T-helper 1 cell (primary cell): ENCODE data around the gene HOXA6.

Experiments used
- DNase-seq, 5 donors: peaks; one replicate each; pipeline ENCODE4 v3.0.0-alpha.2; 2012 to 2020

Gene HOXA6

GRCh38 chr7:27121684-27122076 is 25.9 kb downstream of the HOXA6 start:
- no peak for DNase-seq

- no peak for DNase-seq
Observed at GRCh38 chr7:27119412-27119911, 28.1 kb downstream of the HOXA6 start.

- no peak for DNase-seq
Observed at GRCh38 chr7:27118580-27118979, 29.0 kb downstream of the HOXA6 start.

GRCh38 chr7:27117887-27118491 is 29.6 kb downstream of the HOXA6 start:
- no peak for DNase-seq

GRCh38 chr7:27116962-27117886 is 30.4 kb downstream of the HOXA6 start:
- DNase-seq, result no peak

GRCh38 chr7:27116031-27116961 is 31.3 kb downstream of the HOXA6 start:
- DNase-seq, result no peak

- no peak for DNase-seq
Observed at GRCh38 chr7:27115221-27116026, 32.1 kb downstream of the HOXA6 start.

- no peak for DNase-seq
Observed at GRCh38 chr7:27114881-27115220, 32.7 kb downstream of the HOXA6 start.

- no peak for DNase-seq
Observed at GRCh38 chr7:27113991-27114769, 33.4 kb downstream of the HOXA6 start.

GRCh38 chr7:27112955-27113949 is 34.3 kb downstream of the HOXA6 start:
- DNase-seq, result no peak

GRCh38 chr7:27112361-27112760 is 35.2 kb downstream of the HOXA6 start:
- DNase-seq, result no peak

GRCh38 chr7:27111751-27112277 is 35.8 kb downstream of the HOXA6 start:
- DNase-seq, result no peak

GRCh38 chr7:27111042-27111750 is 36.4 kb downstream of the HOXA6 start:
- no peak for DNase-seq

- DNase-seq, result no peak
Observed at GRCh38 chr7:27110186-27111031, 37.2 kb downstream of the HOXA6 start.

- DNase-seq, result no peak
Observed at GRCh38 chr7:27109466-27110185, 37.9 kb downstream of the HOXA6 start.

GRCh38 chr7:27108390-27109127 is 39.0 kb downstream of the HOXA6 start:
- DNase-seq, result no peak
